RCC 7860 (cell line): ENCODE data around the gene RHBDF2.
"Not testable (repeated sequence)": the region's sequence is repeated elsewhere in the genome, so short reads cannot be mapped to it uniquely, and the experiment has no call there.

Source experiments
- DNase-seq: peaks from one replicate; pipeline ENCODE4 v3.0.0-alpha.2; 2015; ENCODE audit warnings: low spot score
- FAIRE-seq: peaks from 2 replicates; lab custom pipeline; 2012; peaks lifted over from hg19 to GRCh38; lab: Jason Lieb, UNC

The RHBDF2 gene

DNA sequence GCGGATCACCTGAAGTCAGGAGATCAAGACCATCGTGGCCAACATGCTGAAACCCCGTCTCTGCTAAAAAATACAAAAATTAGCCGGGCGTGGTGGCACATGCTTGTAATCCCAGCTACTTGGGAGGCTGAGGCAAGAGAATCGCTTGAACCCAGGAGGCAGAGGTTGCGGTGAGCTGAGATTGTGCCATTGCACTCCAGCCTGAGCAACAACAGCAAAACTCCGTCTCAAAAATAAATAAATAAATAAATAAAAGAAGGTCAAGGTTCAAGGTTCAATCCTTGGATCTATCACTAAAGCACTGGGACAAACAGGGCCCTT, 24.2 kb upstream of the RHBDF2 start:
- FAIRE-seq = not testable (repeated sequence)

DNA sequence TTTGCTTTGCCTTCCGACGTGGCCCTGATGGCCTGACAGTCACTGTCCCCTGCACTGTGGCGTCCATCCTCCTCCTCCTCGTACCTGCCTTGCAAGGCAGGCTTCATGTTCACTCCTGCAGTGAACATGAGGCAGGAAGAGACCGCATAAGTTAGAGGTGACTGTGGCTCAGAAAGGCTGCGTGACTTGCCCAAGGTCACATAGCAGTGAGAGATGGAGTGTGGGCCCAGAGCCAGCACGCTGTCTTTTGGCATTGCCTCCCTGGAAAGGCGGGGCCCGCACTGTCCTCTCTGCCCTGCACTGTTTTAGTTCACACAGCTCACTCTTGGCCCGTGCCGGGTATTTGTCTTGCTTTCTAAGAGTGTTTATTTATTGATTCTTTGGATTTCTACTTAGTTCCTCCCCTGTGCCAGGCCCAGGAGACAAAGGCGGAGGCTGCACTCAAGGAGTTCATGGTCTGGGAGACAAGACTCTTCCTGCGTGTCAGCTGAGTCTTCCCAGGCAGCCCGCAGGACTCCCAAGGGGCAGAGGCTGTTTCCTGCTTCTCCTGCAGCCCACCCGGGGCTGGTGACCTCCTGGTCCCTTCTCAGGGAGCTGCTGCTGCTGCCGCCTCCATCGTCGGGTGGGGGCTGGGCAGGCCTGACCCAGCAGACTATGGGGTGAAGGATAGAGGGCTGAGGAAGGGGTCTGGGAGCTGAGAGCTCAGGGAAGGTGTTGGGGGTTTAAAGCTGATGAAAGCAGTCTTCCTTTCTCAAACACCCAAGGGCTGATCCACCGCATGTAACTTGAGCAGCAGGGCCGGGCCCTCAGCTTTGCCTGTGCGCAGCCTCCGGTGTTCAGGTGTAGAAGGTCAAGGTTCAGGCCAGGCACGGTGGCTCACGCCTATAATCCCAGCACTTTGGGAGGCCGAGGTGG, 23.6 kb upstream of the RHBDF2 start:
- FAIRE-seq = no peak
- no peak for DNase-seq

More for the DNA sequence above, 24.2 kb upstream of the RHBDF2 start:
- DNase-seq = not testable (repeated sequence)

DNA sequence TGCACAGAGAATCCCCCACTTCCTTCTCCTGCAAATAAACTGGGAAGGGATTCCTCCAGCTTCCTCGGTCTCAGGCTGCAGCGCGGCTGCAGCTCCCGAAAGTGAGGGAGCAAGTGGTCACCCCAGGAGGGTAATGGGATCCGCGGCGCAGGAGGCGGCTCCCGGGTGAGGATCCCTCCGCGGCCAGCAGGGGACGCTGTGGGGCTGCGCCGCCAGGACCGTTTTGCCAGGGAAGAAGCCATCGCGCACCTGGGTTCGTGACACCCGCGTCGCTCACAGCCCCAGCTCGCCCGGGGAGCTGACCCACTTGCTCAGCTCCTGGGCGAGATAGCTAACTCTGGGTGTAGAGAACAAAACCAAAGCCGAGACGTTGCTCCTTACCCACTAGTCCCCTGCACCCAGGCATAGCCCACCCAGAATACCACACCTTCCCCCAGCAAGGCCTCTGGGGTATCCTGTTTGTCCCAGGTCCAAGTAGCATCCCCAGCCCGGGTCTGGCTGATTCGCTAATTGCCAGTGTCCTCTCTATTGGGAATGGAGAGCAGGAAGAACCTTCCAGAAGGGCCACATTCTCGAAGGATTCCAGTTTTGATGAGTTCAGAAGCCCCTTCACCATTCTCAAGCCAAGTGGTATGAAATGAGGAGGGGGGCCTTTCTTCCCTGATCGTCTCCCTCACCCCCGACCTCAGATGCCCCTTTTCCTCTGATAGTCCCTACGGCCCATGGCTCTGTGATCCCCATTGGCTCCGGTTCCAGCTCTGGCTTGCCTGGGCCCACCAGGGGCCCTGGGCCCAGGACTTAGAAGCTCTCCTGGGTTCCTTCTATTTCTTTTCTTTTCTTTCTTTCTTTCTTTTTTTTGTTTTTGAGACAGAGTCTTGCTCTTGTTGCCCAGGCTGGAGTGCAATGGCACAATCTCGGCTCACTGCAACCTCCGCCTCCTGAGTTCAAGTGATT, 22.1 kb upstream of the RHBDF2 start:
- FAIRE-seq (no peak), DNase-seq (peak; percentile 46)

DNA sequence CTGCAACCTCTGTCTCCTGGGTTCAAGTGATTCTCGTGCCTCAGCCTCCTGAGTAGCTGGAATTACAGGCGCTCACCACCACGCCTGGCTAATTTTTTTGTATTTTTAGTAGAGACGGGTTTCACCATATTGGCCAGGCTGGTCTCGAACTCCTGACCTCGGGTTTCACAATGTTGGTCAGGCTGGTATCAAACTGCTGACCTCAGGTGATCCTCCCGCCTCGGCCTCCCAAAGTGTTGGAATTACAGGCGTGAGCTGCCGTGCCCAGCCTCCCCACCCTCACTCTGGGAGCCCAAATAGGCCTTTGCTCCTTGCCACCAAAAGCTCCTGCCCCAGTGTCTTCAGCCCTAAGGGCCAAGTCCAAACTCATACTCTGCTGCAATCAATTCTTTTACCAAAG, 20.5 kb upstream of the RHBDF2 start:
- DNase-seq, FAIRE-seq: not testable (repeated sequence)

DNA sequence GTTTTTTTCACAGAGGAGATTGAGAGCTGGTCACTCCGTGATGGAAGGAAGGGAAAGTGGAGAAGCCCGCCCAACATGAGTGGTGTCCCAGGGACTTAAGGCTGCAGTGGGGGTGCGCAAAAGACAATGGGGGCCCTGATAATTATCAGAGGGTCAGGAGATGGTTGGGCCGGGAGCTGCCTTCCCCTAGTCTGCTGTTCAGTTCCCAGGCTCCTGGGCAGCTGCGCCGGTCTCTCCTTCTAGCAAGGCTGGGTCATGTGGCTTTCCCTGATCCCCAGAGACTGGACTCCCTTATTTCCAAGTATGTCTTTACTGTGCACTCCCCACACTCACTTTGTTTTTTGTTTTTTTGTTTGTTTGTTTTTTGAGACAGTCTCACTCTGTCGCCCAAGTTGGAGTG, 20.0 kb upstream of the RHBDF2 start:
- FAIRE-seq = no peak
- DNase-seq = no peak

DNA sequence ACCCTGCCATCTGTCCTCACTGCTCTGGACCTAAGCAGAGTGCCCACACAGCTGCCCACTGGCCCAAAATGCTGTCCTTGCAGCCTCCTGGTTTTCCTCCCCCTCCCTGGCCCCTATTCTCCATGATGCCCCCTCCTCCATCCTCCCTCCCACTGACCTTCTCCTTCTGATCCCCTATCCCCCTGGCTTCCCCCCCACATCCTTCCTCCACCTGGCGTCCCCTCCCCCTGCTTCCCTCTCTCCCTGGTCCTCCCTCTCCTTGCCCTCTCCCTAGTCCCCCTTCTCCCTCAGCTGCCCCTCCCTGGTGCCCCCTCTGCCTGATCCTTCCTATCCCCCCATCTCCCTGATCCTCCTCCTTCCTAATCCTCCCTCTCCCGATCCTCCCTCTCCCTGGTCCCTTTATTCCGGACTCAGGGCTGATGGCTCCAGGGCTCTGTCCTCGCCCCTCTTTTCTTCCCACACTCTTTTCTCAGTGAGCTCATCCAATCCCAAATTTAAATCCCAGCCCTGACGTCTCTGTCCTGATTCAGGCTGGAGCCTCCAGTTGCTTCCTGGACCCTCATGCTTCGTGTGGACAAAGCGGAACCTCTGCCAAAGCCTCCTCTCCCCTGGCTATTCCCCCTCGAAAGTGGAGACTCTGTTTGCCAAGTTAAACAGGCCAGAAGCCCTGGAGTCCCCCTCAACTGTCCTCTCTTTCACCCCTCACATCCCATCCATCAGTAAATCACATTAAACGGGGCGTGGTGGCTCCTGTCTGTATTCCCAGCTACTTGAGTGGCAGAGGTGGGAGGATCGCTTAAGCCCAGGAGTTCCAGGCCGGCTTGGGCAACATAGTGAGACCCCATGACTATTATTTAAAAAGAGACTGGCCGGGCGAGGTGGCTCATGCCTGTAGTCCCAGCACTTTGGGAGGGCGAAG, 18.1 kb upstream of the RHBDF2 start:
- FAIRE-seq (no peak), DNase-seq (no peak)

DNA sequence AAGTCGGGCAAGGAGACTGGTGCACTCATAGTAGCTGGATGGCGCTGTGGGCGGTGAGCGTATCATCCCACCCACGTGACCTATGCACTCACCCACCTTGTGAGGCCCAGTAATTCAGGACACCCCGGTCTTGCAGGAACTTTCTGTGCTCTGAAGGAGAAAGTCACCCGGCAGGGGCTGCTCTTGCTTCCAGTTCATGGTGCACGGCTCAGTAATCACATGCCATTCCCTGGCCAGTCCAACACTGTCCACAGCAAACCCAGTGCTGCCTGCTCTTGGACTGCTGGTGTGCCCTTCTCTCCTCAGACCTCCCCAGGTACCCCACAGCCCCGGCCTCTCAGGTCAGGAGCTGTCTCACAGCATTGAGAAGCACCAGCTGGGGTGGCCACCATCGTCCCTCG, 16.4 kb upstream of the RHBDF2 start:
- peak; percentile 28 for DNase-seq
- no peak for FAIRE-seq

DNA sequence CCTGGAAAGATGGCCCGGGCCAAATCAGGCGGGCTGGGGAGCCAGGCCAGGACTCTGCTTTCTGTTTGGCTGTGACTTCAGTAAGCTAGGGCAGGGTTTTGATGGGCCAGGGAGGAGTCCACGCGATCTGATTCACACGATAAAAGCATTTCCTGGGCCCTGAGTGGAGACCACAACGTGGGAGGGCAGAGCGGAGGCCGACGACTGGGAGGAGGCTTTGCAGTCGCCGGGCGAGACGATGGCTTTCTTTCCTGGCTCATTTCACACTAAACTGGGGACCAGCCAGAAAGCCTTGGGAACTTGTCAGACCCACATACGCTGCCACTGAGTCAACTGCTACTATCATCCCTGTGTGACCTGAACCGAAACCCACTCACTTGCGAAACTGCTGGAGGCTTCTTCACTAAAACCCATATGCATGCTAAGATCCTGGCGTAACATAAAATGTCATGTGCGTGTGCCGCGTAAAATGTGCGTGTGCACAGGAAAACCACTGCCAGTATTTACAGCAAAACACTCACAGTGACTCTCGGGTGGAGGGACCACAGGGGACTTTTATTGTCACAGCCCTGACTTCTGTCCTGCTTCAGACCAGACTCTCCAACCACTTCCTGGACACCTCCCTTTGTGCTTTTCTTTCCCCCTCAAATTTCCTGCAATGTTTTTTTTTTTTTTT, 14.2 kb upstream of the RHBDF2 start:
- DNase-seq (peak; percentile 99), FAIRE-seq (peak; percentile 97)

DNA sequence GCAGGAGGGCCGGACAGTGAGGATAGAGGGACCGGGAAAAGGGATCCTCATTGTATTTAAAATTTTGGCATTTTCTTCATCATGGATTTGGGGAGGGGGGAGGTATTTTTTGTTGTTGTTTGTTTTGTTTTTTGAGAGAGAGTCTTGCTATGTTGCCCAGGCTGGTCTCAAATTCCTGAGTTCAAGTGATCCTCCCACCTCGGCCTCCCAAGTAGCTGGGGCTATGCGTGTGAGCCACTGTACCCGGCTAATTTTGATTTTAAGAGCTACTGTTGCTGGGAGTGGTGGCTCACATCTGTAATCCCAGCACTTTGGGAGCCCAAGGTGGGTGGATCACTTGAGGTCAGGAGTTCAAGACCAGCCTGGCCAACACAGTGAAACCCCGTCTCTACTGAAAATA, 13.1 kb upstream of the RHBDF2 start:
- DNase-seq, FAIRE-seq: not testable (repeated sequence)

DNA sequence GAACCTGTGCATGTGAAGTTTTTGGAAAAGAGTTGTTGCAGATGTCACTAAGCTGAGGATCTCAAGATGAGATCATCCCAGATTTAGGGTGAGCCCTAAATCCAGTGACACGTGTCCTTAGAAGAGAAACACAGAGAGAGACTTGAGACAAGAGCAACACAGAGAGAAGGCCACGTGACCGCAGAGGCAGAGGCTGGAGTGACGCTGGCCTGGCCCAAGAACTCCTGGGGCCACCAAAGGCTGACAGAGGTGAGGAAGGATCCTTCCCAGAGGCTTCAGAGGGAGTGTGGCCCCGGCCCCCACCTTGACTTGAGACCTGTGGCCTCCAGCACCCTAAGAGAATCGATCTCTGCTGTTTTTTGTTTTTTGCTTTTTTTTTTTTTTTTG, 12.1 kb upstream of the RHBDF2 start:
- DNase-seq = no peak
- no peak for FAIRE-seq

DNA sequence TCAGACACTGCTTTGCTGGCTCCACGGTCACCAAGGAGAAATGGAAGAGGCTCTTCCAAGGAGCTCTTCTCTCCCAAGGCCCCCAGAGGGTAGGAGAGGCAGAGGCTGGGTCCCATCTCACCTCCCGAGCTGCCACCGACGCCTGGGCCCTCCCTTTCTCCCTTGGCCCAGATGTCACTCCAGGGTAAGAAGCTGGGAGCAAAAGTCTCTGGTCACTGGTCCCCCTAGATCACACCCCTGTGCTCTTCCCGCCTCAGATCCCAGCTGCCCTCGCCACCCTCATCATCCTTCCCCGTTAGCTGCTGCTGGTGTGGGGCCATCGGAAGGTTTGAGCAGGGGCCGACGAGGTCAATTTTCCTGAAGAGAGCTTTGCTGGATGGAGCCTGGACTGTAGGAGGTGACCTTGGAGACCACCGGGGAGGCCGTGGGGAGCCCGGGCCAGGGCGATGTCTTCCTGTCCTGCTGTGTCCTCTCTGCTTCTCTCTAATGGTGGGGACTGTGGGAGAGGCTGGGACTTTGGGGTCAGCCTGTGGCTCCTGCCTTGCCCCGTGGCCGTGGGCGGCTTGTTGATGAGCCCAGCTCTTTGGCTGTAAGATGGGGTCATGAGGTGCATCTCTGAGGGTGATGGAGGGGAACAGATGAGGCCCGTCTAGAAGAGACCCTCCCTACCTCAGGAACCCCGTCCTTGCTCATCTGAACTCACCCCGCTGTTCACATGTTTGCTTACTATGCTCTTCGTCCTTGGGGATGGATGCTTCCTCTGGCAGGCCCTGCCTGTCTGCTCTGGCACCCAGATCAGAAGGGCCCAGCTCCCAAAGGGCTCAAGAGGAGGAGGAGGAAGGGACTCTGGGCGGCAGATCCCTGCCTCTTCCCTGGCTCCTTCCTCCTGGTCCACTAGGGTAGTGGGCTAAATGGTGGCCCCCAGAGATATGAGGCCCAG, 11.4 kb upstream of the RHBDF2 start:
- FAIRE-seq (no peak), DNase-seq (no peak)

DNA sequence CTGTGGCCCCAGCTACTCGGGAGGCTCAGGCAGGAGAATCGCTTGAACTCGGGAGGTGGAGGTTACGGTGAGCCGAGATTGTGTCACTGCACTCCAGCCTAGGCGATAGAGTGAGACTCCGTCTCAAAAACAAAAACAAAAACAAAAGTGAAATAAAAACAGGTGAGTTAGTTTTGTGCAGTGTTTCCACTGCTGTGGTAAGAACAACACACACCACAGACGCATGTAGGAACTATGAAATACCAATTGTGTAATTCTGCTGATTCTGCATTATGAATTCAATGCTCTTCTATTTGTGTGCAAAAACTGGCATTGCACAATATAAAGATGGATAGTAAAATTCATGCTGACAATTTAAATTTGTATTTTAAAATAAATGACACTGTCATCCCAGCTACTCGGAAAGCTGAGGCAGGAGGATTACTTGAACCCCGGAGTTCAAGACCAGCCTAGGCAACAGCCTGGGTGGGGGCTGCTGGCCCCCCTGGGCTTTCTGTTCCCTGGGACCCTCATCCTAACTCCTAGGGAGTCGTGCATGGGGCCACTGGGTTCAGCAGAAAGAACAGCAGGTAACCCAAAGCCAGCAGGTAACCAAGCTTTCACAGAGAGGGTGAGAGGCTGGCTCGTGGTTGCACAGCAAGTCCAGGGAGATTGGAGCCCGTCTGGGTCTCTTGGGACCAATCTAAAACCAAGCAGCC, 10.6 kb upstream of the RHBDF2 start:
- DNase-seq (no peak), FAIRE-seq (no peak)

DNA sequence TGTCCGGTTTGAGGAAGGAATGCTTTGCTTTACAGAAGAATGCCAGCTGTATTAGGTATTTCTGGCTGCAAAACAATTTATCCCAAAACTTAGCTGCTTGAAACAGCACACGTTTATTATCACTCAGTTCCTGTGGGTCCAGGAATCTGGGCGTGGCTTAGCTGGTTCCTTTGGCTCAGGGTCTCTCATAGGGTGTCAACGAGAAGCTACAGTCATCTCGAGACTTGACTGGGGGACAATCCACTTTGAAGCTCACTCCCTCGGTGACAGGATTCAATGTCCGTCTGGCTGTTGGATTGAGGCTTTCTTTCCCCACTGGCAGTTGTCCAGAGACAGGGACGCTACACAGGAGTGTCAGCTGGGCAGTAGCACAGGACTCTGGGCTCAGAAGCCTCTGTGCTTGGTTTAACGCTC, 9.6 kb upstream of the RHBDF2 start:
- DNase-seq (no peak), FAIRE-seq (no peak)

DNA sequence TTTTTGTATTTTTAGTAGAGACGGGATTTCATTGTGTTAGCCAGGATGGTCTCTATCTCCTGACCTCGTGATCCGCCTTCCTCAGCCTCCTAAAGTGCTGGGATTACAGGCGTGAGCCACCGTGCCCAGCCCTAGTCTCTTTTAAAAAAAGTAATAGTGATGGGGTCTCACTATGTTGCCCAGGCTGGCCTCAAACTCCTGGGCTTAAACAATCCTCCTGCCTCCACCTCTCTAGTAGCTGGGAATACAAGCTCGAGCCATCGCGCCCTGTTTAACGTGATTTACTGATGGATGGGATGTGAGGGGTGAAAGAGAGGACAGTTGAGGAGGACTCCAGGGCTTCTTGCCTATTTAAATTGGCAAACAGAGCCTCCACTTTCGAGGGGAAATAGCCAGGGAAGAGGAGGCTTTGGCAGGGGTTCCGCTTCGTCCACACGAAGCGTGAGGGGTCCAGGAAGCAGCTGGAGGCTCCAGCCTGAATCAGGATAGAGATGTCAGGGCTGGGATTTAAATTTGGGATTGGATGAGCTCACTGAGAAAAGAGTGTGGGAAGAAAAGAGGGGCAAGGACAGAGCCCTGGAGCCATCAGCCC, 7.3 kb upstream of the RHBDF2 start:
- not testable (repeated sequence) for DNase-seq, FAIRE-seq

DNA sequence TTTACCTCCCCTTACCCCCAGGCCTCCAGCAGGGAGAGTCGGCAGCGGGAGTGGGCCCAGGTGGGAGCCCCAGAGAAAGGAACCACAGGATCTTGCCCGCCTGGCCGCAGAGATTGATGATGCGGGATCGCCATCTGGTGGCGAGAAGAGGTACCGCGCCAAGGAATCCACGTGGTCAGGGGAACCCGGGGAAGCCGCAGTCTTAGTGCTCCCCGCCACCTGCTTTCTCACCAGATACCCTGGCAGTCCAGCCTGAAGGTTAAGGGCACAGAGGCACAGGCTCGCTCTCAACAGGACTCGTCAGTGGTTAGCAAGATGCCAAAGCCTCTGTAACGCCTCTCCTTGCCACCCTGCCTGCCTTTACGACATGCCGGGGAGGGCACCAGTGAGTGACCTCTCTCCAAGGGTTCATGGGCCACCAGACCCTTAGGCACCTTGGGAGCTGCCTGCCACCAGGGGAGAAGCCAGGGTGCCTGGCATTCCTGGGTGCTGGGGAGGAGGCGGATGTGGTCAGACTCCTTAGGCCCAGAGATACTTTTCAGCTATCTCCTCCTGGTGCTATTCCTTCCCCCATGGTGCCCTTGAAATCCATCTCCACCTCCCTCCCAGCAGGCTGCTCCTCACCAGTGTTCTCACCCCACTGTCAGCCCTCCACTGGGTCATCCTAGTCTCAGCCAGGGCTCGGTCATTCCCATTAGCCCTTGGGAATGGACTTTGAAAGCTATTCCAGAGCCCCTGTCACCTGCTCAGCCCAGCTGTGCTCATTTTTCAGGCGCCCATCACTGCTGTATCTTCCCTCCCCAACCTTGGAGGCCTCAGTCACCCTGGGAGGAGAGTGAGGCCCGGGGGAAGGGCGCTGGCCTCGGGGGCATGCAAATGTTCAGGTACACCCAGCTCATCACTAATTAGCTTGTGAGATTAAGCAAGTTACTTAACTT, 5.5 kb upstream of the RHBDF2 start:
- peak; percentile 52 for DNase-seq
- FAIRE-seq = no peak

DNA sequence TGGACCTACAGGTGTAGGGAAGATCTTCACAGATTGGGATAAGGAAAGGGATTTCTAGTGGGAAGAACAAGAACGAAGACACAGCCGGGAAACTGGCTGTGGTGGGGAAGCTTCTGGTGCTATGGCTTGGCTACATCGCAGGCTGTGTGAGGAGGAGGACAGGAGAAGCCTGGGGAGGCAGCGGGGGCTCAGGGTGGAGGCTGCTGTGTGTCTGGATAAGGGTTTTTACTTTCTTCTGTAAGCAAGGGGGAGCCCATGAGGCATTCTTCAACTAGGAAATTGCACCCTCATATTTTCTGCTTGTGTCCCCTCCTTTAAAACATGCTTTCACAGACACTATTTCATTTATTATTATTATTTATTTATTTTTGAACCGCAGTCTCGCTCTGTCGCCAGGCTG, 2.9 kb upstream of the RHBDF2 start:
- FAIRE-seq (no peak), DNase-seq (no peak)
